ENCODE data around the gene SVOP. TPM values are rescaled to one million over a fixed set of nuclear protein-coding genes. Genes with fewer than 3 reads are reported as not detected.
"Not testable (repeated sequence)": the region's sequence is repeated elsewhere in the genome, so short reads cannot be mapped to it uniquely, and the experiment has no call there.

Gene SVOP
- total RNA-seq, 1 donor from 2014 or later = not detected

GRCh38 chr12:109058773-109059172, 37.9 kb upstream of the SVOP start:
- intact Hi-C loops (cut with DNase I) = no loop called here
- TF ChIP-seq CTCF (IDR thresholded peaks at IDR 0.05) = no peak
- H3K4me1 ChIP-seq = peaks cover 11% of the 10 kb centered on the region
- ATAC-seq (no peak), DNase-seq (no peak)
- H3K36me3 ChIP-seq = peaks cover 39% of the 10 kb centered on the region
- H3K27ac ChIP-seq = no peak overlapping the region
- no peaks in the 10 kb centered on the region for H3K9me3 ChIP-seq
- no peak overlapping the region for H3K4me3 ChIP-seq
- no peaks in the 10 kb centered on the region for H3K27me3 ChIP-seq

GRCh38 chr12:109057376-109057775, 36.5 kb upstream of the SVOP start:
- intact Hi-C loops (cut with DNase I) = no loop called here
- ATAC-seq (no peak), DNase-seq (no peak)
- no peak overlapping the region for H3K4me3 ChIP-seq
- peaks cover 13% of the 10 kb centered on the region for H3K4me1 ChIP-seq
- H3K27me3 ChIP-seq = no peaks in the 10 kb centered on the region
- no peaks in the 10 kb centered on the region for H3K9me3 ChIP-seq
- peaks cover 39% of the 10 kb centered on the region for H3K36me3 ChIP-seq
- TF ChIP-seq CTCF (IDR thresholded peaks at IDR 0.05) = no peak
- H3K27ac ChIP-seq = no peak overlapping the region

GRCh38 chr12:109056891-109057290, 36.0 kb upstream of the SVOP start:
- DNase-seq (no peak), ATAC-seq (no peak)
- peaks cover 13% of the 10 kb centered on the region for H3K4me1 ChIP-seq
- H3K4me3 ChIP-seq = no peak overlapping the region
- no peaks in the 10 kb centered on the region for H3K27me3 ChIP-seq
- TF ChIP-seq CTCF (IDR thresholded peaks at IDR 0.05) = no peak
- no peak overlapping the region for H3K27ac ChIP-seq
- no peaks in the 10 kb centered on the region for H3K9me3 ChIP-seq
- peaks cover 39% of the 10 kb centered on the region for H3K36me3 ChIP-seq
- intact Hi-C loops (cut with DNase I) = no loop called here

GRCh38 chr12:109054520-109054919, 33.7 kb upstream of the SVOP start:
- intact Hi-C loops (cut with DNase I) = no loop called here
- Histone ChIP-seq H3K9me3 (no peaks in the 10 kb centered on the region), H3K4me1 (peaks cover 13% of the 10 kb centered on the region), H3K4me3 (peak overlapping the region; percentile 98), H3K36me3 (peaks cover 28% of the 10 kb centered on the region), H3K27me3 (no peaks in the 10 kb centered on the region), H3K27ac (peak overlapping the region; percentile 93)
- no peak for DNase-seq
- no peak for ATAC-seq
- no peak for TF ChIP-seq CTCF (IDR thresholded peaks at IDR 0.05)

- ATAC-seq; H3K27me3 ChIP-seq; intact Hi-C loops (cut with DNase I); DNase-seq; H3K9me3 ChIP-seq: not testable (repeated sequence)
- Histone ChIP-seq H3K4me3 (peak overlapping the region; percentile 98), H3K4me1 (peaks cover 13% of the 10 kb centered on the region), H3K36me3 (peaks cover 24% of the 10 kb centered on the region), H3K27ac (peak overlapping the region; percentile 93)
These were observed 33.3 kb upstream of the SVOP start for GRCh38 chr12:109054124-109054513.

- intact Hi-C loops (cut with DNase I) = no loop called here
- Histone ChIP-seq H3K27me3 (no peaks in the 10 kb centered on the region), H3K9me3 (no peaks in the 10 kb centered on the region), H3K27ac (peak overlapping the region; percentile 93), H3K4me3 (peak overlapping the region; percentile 98), H3K4me1 (peaks cover 13% of the 10 kb centered on the region), H3K36me3 (peaks cover 19% of the 10 kb centered on the region)
- no peak for TF ChIP-seq CTCF (IDR thresholded peaks at IDR 0.05)
- no peak for DNase-seq
- ATAC-seq = peak; percentile 7
These were observed 32.7 kb upstream of the SVOP start for GRCh38 chr12:109053382-109054123.

Data from upper lobe of right lung (tissue), 1 donor.